Erythroblast (primary cell): ENCODE results near the gene SLC22A23.

ENCODE experiments used
- GATA1 ChIP-seq: IDR thresholded peaks from 2 replicates; pipeline ENCODE4 v1.6.1; 2011; ENCODE audit warnings: low read depth, mild to moderate bottlenecking, control low read depth, low read length, moderate library complexity
- POLR2A ChIP-seq: IDR thresholded peaks from 2 replicates; pipeline ENCODE4 v1.6.1; 2011; ENCODE audit warnings: mild to moderate bottlenecking, low read length

GRCh38 chr6:3504938-3505805 lies 48.3 kb upstream of the SLC22A23 start:
- no peak for TF ChIP-seq POLR2A
- TF ChIP-seq GATA1, result no peak
